Trophoblast cell (in vitro differentiated cells and primary cell): ENCODE data around the gene TRNP1.

Experiments
- DNase-seq, 2 donors: peaks; one replicate each; pipeline ENCODE4 v3.0.0-alpha.2; 2016
- H2AFZ ChIP-seq: 2 replicates; pipeline ENCODE4 v1.6.1; 2013; ENCODE audit warnings: low read length, moderate library complexity, mild to moderate bottlenecking; ENCODE audit not compliant: insufficient read depth, poor library complexity
- H2AK5ac ChIP-seq: 2 replicates; pipeline ENCODE4 v1.6.1; 2013; ENCODE audit warnings: mild to moderate bottlenecking, low read length
- H2BK120ac ChIP-seq: 2 replicates; pipeline ENCODE4 v1.6.1; 2013; ENCODE audit warnings: low read length, mild to moderate bottlenecking, moderate library complexity; ENCODE audit not compliant: insufficient read depth, poor library complexity
- H2BK12ac ChIP-seq: 2 replicates; pipeline ENCODE4 v1.6.1; 2013; ENCODE audit warnings: mild to moderate bottlenecking, low read length, moderate library complexity
- H2BK5ac ChIP-seq: 2 replicates; pipeline ENCODE4 v1.6.1; 2013; ENCODE audit warnings: low read length, low read depth, moderate library complexity, mild to moderate bottlenecking; ENCODE audit not compliant: poor library complexity
- H3K14ac ChIP-seq: 2 replicates; pipeline ENCODE4 v1.6.1; 2013; ENCODE audit warnings: mild to moderate bottlenecking, low read length
- H3K18ac ChIP-seq: 2 replicates; pipeline ENCODE4 v1.6.1; 2013; ENCODE audit warnings: mild to moderate bottlenecking, low read length
- H3K23ac ChIP-seq: 2 replicates; pipeline ENCODE4 v1.6.1; 2013; ENCODE audit warnings: low read length
- H3K27ac ChIP-seq: 2 replicates; pipeline ENCODE4 v1.5.1; 2013; ENCODE audit warnings: low read depth, mild to moderate bottlenecking, inconsistent platforms, low read length, moderate library complexity
- H3K27me3 ChIP-seq: 2 replicates; pipeline ENCODE4 v1.6.1; 2013; ENCODE audit warnings: inconsistent platforms, mild to moderate bottlenecking, low read length, moderate library complexity; ENCODE audit not compliant: insufficient read depth
- H3K36me3 ChIP-seq, 2 experiments: 1 replicate in 1 of 2; 2 replicates in 1 of 2; pipeline ENCODE4 v1.6.1; 2013; ENCODE audit warnings: low read length in 2 of 2, mild to moderate bottlenecking in 2 of 2, moderate library complexity in 1 of 2; ENCODE audit not compliant: insufficient read depth in 2 of 2, control insufficient read depth in 1 of 2
- H3K4ac ChIP-seq: 2 replicates; pipeline ENCODE4 v1.6.1; 2013; ENCODE audit warnings: low read depth, mild to moderate bottlenecking, low read length, moderate library complexity
- H3K4me1 ChIP-seq, 2 experiments: 1 replicate in 1 of 2; 2 replicates in 1 of 2; pipeline ENCODE4 v1.6.1; 2013; ENCODE audit warnings: low read length in 2 of 2, mild to moderate bottlenecking in 2 of 2, moderate library complexity in 1 of 2; ENCODE audit not compliant: insufficient read depth in 2 of 2, control insufficient read depth in 1 of 2
- H3K4me2 ChIP-seq: 2 replicates; pipeline ENCODE4 v1.6.1; 2013; ENCODE audit warnings: inconsistent platforms, mild to moderate bottlenecking, low read length, moderate library complexity
- H3K4me3 ChIP-seq: 2 replicates; pipeline ENCODE4 v1.5.1; 2013; ENCODE audit warnings: mild to moderate bottlenecking, low read depth, low read length, inconsistent platforms
- H3K79me1 ChIP-seq: one replicate; pipeline ENCODE4 v1.6.1; 2013; ENCODE audit warnings: low read length
- H3K79me2 ChIP-seq: 2 replicates; pipeline ENCODE4 v1.6.1; 2013; ENCODE audit warnings: low read length, mild to moderate bottlenecking; ENCODE audit not compliant: control insufficient read depth, insufficient read depth, poor library complexity
- H3K9ac ChIP-seq: 2 replicates; pipeline ENCODE4 v1.6.1; 2013; ENCODE audit warnings: mild to moderate bottlenecking, low read length
- H3K9me3 ChIP-seq: 2 replicates; pipeline ENCODE4 v1.6.1; 2013; ENCODE audit warnings: low read depth, mild to moderate bottlenecking, control low read depth, inconsistent platforms, low read length; ENCODE audit not compliant: insufficient read depth
- H4K12ac ChIP-seq: 2 replicates; pipeline ENCODE4 v1.6.1; 2013; ENCODE audit warnings: low read depth, mild to moderate bottlenecking, low read length, moderate library complexity
- H4K8ac ChIP-seq: 2 replicates; pipeline ENCODE4 v1.6.1; 2013; ENCODE audit warnings: low read depth, mild to moderate bottlenecking, low read length, moderate library complexity
- H4K91ac ChIP-seq: one replicate; pipeline ENCODE4 v1.6.1; 2013; ENCODE audit warnings: low read depth, mild to moderate bottlenecking, low read length, moderate library complexity
- WGBS: extraction: QIAGEN DNeasy Blood & Tissue Kit; methylation state at CpG from one replicate; pipeline ENCODE4 v1.1.7; 2013; ENCODE audit warnings: missing lambda C conversion rate; ENCODE audit not compliant: insufficient read length, insufficient coverage; ENCODE audit errors: extremely low coverage; 5-methylcytosine and 5-hydroxymethylcytosine counted together

The TRNP1 gene

DNA sequence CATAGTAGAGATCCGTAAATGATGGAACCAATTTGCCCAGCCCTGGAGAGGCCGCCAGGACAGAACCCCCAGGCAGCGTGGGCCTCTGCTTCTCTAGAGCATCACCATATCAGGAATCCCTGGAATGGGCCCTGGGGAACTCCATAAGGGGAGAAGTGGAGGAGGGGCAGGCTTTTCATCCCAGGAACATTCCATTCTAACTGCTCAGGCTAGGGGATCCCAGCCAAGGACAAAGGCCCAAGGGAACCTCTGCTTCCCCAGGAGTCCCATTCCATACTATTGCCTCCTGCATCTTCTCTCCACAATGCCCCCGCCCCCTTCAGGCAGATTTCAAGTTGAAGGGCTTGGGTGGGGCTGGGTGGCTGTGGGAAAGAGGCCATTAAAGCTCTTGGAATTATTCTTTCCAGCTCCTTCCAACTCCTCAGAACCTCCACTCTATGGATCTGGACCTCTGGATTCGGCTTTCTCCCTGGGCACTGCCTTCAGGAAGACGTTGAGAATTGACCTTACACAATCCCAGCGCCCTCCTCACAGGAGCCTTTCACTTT lies 6.0 kb downstream of the TRNP1 start:
- Histone ChIP-seq H3K4ac (no peak overlapping the region), H3K9me3 (no peaks in the 10 kb centered on the region), H3K36me3 (peaks cover 0 to 8% of the 10 kb centered on the region in 2 experiments), H2AFZ (peak overlapping the region; percentile 0), H3K14ac (no peak overlapping the region), H2BK5ac (peak overlapping the region; percentile 62), H2BK120ac (peak overlapping the region; percentile 23), H3K27ac (peak overlapping the region; percentile 73), H2AK5ac (peak overlapping the region; percentile 62), H3K9ac (no peak overlapping the region), H4K91ac (peak overlapping the region; percentile 61), H3K4me2 (no peak overlapping the region), H3K23ac (no peak overlapping the region), H2BK12ac (peak overlapping the region; percentile 91), H4K8ac (no peak overlapping the region), H3K27me3 (peaks cover under 1% of the 10 kb centered on the region), H3K4me1 (peaks cover 24 to 37% of the 10 kb centered on the region in 2 experiments), H3K4me3 (no peak overlapping the region), H3K18ac (peak overlapping the region; percentile 34), H4K12ac (no peak overlapping the region), H3K79me1 (peaks cover 10% of the 10 kb centered on the region), H3K79me2 (peaks cover under 1% of the 10 kb centered on the region)
- DNase-seq = peak; percentile 81 to 85
- no CpG with 5 or more reads among the region's 7 CpGs for WGBS

DNA sequence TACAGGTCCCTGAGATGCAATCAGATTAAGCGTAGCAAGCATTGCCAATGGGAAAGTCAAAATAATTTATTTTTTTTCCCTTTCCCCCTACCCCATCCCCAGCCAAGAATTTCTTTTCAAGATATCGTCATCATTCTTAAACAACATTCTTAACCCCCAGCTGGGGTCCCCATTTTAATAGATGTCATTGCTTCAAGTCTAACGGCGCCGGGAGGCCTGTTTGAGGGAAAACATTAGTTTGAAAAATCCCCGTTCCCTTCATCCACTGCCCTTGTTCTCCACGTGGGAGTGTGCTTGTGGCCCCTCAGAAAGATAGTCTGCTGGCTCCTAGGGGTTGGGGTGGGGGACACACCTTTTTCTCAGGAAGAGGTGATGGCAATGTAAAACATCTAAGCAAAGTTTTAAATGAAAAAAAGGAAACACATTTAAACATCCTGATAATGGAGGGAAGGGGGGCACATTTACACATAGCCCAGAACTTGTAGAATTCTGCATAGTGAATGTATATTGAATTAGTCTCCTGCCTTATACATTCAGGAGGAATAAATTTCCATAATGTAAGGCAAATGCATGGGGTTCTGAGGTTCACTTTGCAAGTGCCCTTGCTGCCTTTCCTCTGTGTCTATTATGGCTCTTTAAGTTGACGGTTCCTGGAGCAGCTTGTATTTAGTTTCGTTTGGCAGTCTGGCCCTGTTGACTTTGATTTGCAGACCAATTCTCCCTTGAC lies 6.8 kb downstream of the TRNP1 start:
- no CpG with 5 or more reads among the region's 9 CpGs for WGBS
- Histone ChIP-seq H3K4me3 (no peak overlapping the region), H3K18ac (no peak overlapping the region)

GRCh38 chr1:27000817-27001460 lies 7.4 kb downstream of the TRNP1 start:
- H3K9ac ChIP-seq = no peak overlapping the region
- peaks cover 12% of the 10 kb centered on the region for H3K79me1 ChIP-seq
- H2AFZ ChIP-seq = no peak overlapping the region
- no peak overlapping the region for H3K18ac ChIP-seq
- H4K12ac ChIP-seq = no peak overlapping the region
- no peak overlapping the region for H4K91ac ChIP-seq
- no peaks in the 10 kb centered on the region for H3K9me3 ChIP-seq
- no peak overlapping the region for H3K4me3 ChIP-seq
- peaks cover 11 to 19% of the 10 kb centered on the region in 2 experiments for H3K36me3 ChIP-seq
- H2BK5ac ChIP-seq = no peak overlapping the region
- H2BK120ac ChIP-seq = no peak overlapping the region
- no CpG with 5 or more reads among the region's 8 CpGs for WGBS
- no peaks in the 10 kb centered on the region for H3K27me3 ChIP-seq
- no peak overlapping the region for H3K4ac ChIP-seq
- H4K8ac ChIP-seq = no peak overlapping the region
- no peak overlapping the region for H3K23ac ChIP-seq
- peaks cover 28 to 47% of the 10 kb centered on the region in 2 experiments for H3K4me1 ChIP-seq
- no peak overlapping the region for H3K27ac ChIP-seq
- no peak overlapping the region for H3K4me2 ChIP-seq
- DNase-seq = no peak
- peak overlapping the region; percentile 0 for H3K14ac ChIP-seq
- peaks cover 2% of the 10 kb centered on the region for H3K79me2 ChIP-seq
- H2BK12ac ChIP-seq = no peak overlapping the region
- H2AK5ac ChIP-seq = no peak overlapping the region

More for the DNA sequence above, 6.8 kb downstream of the TRNP1 start:
- Histone ChIP-seq H3K27ac (peak overlapping the region; percentile 73), H2BK12ac (no peak overlapping the region), H3K4me1 (peaks cover 28 to 40% of the 10 kb centered on the region in 2 experiments), H3K36me3 (peaks cover 4 to 12% of the 10 kb centered on the region in 2 experiments), H2BK120ac (no peak overlapping the region), H2BK5ac (no peak overlapping the region), H2AFZ (no peak overlapping the region), H3K4me2 (no peak overlapping the region), H3K79me2 (no peaks in the 10 kb centered on the region), H3K23ac (no peak overlapping the region), H3K9me3 (no peaks in the 10 kb centered on the region), H2AK5ac (peak overlapping the region; percentile 49), H4K91ac (peak overlapping the region; percentile 61), H3K79me1 (peaks cover 12% of the 10 kb centered on the region), H4K12ac (no peak overlapping the region), H3K9ac (no peak overlapping the region), H3K14ac (no peak overlapping the region), H3K27me3 (no peaks in the 10 kb centered on the region), H3K4ac (no peak overlapping the region), H4K8ac (no peak overlapping the region)
- no peak for DNase-seq

DNA sequence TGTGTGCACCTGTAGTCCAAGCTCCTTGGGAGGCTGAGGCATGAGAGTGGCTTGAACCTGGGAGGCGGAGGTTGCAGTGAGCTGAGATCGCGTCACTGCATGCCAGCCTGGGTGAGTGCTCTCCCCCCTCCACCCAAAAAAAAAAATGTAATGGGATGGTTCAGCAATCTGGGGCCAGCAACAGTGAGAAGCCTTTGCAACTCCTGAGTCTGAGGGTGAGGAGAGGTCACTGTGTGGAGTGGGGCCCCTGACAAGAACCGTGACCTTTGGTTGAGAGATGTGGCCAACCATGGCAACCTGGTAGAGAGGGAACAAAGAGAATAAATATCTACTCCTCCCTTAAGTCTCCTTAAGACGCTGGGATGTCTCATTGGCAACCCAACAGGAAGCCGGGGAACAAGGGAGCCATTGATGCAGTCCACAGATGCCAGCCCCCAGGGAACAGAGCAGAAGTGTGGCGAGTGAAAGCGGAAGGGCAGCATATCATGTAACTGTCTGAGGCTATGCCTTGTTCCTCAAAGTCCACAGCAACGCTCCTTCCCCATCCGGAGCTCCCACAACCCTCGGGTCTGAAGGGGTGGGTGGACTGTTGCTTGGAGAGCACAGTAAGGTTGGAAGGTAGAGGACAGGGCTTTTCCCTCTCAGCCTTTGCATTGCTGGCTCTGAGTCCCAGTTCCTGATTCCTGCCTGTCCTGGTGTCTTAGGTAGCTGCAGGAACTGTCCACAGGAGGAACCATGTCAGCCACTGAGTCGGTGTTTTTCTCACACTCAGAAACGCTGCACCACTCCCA lies 8.3 kb downstream of the TRNP1 start:
- H3K4me3 ChIP-seq = no peak overlapping the region
- no peak overlapping the region for H4K91ac ChIP-seq
- H4K12ac ChIP-seq = no peak overlapping the region
- peaks cover 12% of the 10 kb centered on the region for H3K79me1 ChIP-seq
- WGBS = no CpG with 5 or more reads among the region's 13 CpGs
- no peak overlapping the region for H4K8ac ChIP-seq
- peaks cover 2% of the 10 kb centered on the region for H3K79me2 ChIP-seq
- no peak overlapping the region for H3K23ac ChIP-seq
- H3K27me3 ChIP-seq = no peaks in the 10 kb centered on the region
- no peak overlapping the region for H2BK12ac ChIP-seq
- H3K4me2 ChIP-seq = no peak overlapping the region
- no peak overlapping the region for H3K4ac ChIP-seq
- peaks cover 19 to 27% of the 10 kb centered on the region in 2 experiments for H3K36me3 ChIP-seq
- no peak overlapping the region for H3K27ac ChIP-seq
- H2BK120ac ChIP-seq = no peak overlapping the region
- H2AK5ac ChIP-seq = peak overlapping the region; percentile 18
- H3K14ac ChIP-seq = no peak overlapping the region
- peaks cover 2% of the 10 kb centered on the region for H3K9me3 ChIP-seq
- DNase-seq = no peak
- H3K18ac ChIP-seq = peak overlapping the region; percentile 6
- H3K4me1 ChIP-seq = peaks cover 28 to 49% of the 10 kb centered on the region in 2 experiments
- H2AFZ ChIP-seq = no peak overlapping the region
- H3K9ac ChIP-seq = no peak overlapping the region
- no peak overlapping the region for H2BK5ac ChIP-seq
